WTC11 (cell line): ENCODE measurements around the gene MTRF1. TPM values are rescaled to one million over a fixed set of nuclear protein-coding genes. Genes with fewer than 3 reads are reported as not detected.

ENCODE experiments used
- ATAC-seq: fragments of 200-7000 bp; cut with Tn5 transposase; 2 replicates; pipeline ENCODE4 v1.10.0; 2021; ENCODE audit warnings: mild to moderate bottlenecking, moderate library complexity
- CTCF ChIA-PET: fragments of 300-600 bp; sonication (Branson Sonifier 250); formaldehyde crosslinking; loops from one replicate; lab custom pipeline; 2021; ENCODE audit warnings: antibody characterized with exemption; lab: Charles Lee
- POLR2A ChIA-PET: fragments of 350-600 bp; sonication (Branson Sonifier 250); formaldehyde crosslinking; loops from one replicate; lab custom pipeline; 2021; ENCODE audit warnings: antibody characterized with exemption; lab: Charles Lee
- DNase-seq: peaks from one replicate; pipeline ENCODE4 v3.0.0; 2021; ENCODE audit warnings: low spot score
- H3K27ac Mint-ChIP-seq: 2 replicates; pipeline ENCODE4 v1.8.0; 2021; ENCODE audit warnings: mixed read lengths
- H3K27me3 Mint-ChIP-seq: 2 replicates; pipeline ENCODE4 v1.8.0; 2021; ENCODE audit warnings: low read depth, mild to moderate bottlenecking, moderate library complexity, mixed read lengths
- H3K36me3 Mint-ChIP-seq: 2 replicates; pipeline ENCODE4 v1.8.0; 2021; ENCODE audit warnings: mixed read lengths
- H3K4me1 Mint-ChIP-seq: 2 replicates; pipeline ENCODE4 v1.8.0; 2022; ENCODE audit warnings: mixed read lengths
- H3K4me3 Mint-ChIP-seq: 2 replicates; pipeline ENCODE4 v1.8.0; 2021; ENCODE audit warnings: mild to moderate bottlenecking, moderate library complexity, mixed read lengths
- H3K9me3 Mint-ChIP-seq: 2 replicates; pipeline ENCODE4 v1.8.0; 2021; ENCODE audit warnings: mixed read lengths
- CDX4 ChIP-seq: fragments of 250-450 bp; sonication (Bioruptor Pico); IDR thresholded peaks from 2 replicates; pipeline ENCODE4 v1.9.0; 2021; ENCODE audit warnings: moderate library complexity, mild to moderate bottlenecking, inconsistent platforms, borderline replicate concordance
- HMGXB4 ChIP-seq: sonication (generic); formaldehyde crosslinking; IDR thresholded peaks from 2 replicates; pipeline ENCODE4 v1.8.1; 2023; ENCODE audit warnings: mild to moderate bottlenecking, moderate library complexity, missing genetic modification reagents
- IRF2 ChIP-seq: sonication (generic); formaldehyde crosslinking; IDR thresholded peaks from 2 replicates; pipeline ENCODE4 v1.8.0; 2022; ENCODE audit warnings: low read depth, missing genetic modification reagents, borderline replicate concordance
- NR1H2 ChIP-seq: sonication (generic); formaldehyde crosslinking; IDR thresholded peaks from 2 replicates; pipeline ENCODE4 v1.9.0; 2021; ENCODE audit warnings: mild to moderate bottlenecking, moderate library complexity, missing genetic modification reagents
- RORB ChIP-seq: fragments of 250-450 bp; sonication (Bioruptor Pico); IDR thresholded peaks from 2 replicates; pipeline ENCODE4 v1.9.0; 2021; ENCODE audit warnings: mild to moderate bottlenecking
- SP1 ChIP-seq: sonication (generic); formaldehyde crosslinking; conservative IDR thresholded peaks from 2 replicates; pipeline ENCODE4 v1.8.1; 2022; ENCODE audit warnings: missing genetic modification reagents
- ZBTB21 ChIP-seq: sonication (generic); formaldehyde crosslinking; IDR thresholded peaks from 2 replicates; pipeline ENCODE4 v1.8.1; 2023; ENCODE audit warnings: mild to moderate bottlenecking, missing genetic modification reagents, borderline replicate concordance
- ZNF138 ChIP-seq: sonication (generic); formaldehyde crosslinking; conservative IDR thresholded peaks from 2 replicates; pipeline ENCODE4 v1.8.1; 2022; ENCODE audit warnings: mild to moderate bottlenecking, moderate library complexity, missing genetic modification reagents
- ZNF263 ChIP-seq: sonication (generic); formaldehyde crosslinking; IDR thresholded peaks from 2 replicates; pipeline ENCODE4 v1.8.1; 2022; ENCODE audit warnings: low read depth, mild to moderate bottlenecking, moderate library complexity, missing genetic modification reagents
- ZNF281 ChIP-seq: sonication (generic); formaldehyde crosslinking; IDR thresholded peaks from 2 replicates; pipeline ENCODE4 v1.8.0; 2023; ENCODE audit warnings: mild to moderate bottlenecking, missing genetic modification reagents
- ZNF416 ChIP-seq: fragments of 250-450 bp; sonication (Bioruptor Pico); IDR thresholded peaks from 2 replicates; pipeline ENCODE4 v1.9.0; 2021; ENCODE audit warnings: mild to moderate bottlenecking, inconsistent platforms
- ZNF512 ChIP-seq: sonication (generic); formaldehyde crosslinking; IDR thresholded peaks from 2 replicates; pipeline ENCODE4 v1.8.1; 2022; ENCODE audit warnings: missing genetic modification reagents, borderline replicate concordance
- total RNA-seq: library from RNA; stranded (reverse); gene quantifications from 3 replicates; pipeline ENCODE4 v1.2.3, GENCODE V29; 2021
- TF ChIP-seq, protein P1 (sequence below): sonication (generic); formaldehyde crosslinking; conservative IDR thresholded peaks from 2 replicates; pipeline ENCODE4 v1.8.1; 2023; ENCODE audit warnings: mild to moderate bottlenecking, low read depth, missing genetic modification reagents, moderate library complexity
- TF ChIP-seq, protein P2 (sequence below): sonication (generic); formaldehyde crosslinking; IDR thresholded peaks from 2 replicates; pipeline ENCODE4 v1.8.1; 2022; ENCODE audit warnings: low read depth, missing genetic modification reagents, borderline replicate concordance
- TF ChIP-seq, protein P3 (sequence below): sonication (generic); formaldehyde crosslinking; IDR thresholded peaks from 2 replicates; pipeline ENCODE4 v1.8.0; 2022; ENCODE audit warnings: mild to moderate bottlenecking, missing genetic modification reagents

Gene MTRF1
- total RNA-seq, 1 experiment from 2014 or later, result 12.9 TPM

DNA sequence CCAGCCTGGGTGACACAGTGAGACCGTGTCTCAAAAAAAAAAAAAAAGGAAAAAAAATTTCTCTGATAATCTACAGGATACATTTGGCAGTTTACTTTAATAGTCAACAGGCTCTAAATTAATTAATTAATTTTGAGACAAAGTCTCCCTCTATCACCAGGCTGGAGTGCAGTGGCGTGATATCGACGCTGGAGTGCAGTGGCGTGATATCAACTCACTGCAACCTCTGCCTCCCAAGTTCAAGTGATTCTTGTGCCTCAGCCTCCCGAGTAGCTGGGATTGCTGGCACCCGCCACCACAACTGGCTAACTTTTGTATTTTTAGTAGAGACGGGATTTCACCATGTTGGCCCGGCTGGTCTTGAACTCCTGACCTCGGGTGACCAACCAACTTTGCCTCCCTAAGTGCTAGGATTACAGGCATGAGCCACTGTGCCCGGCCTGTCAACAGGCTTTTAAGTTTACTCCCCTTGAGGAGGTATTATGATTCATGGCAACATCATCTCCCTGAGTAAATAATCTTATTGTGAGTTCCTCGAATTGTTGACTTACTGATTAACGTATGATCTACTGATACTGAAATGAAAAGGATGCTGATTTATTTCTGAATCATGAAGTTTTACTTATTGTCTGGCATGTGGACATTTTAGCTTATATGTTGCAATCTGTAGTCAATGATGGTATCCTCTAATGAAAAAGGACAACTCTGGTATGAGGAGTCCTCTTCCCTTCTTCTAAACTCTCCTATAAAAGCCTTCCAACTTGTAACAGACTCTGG, 21.3 kb upstream of the MTRF1 start (continued):
- TF ChIP-seq, protein P1, sequence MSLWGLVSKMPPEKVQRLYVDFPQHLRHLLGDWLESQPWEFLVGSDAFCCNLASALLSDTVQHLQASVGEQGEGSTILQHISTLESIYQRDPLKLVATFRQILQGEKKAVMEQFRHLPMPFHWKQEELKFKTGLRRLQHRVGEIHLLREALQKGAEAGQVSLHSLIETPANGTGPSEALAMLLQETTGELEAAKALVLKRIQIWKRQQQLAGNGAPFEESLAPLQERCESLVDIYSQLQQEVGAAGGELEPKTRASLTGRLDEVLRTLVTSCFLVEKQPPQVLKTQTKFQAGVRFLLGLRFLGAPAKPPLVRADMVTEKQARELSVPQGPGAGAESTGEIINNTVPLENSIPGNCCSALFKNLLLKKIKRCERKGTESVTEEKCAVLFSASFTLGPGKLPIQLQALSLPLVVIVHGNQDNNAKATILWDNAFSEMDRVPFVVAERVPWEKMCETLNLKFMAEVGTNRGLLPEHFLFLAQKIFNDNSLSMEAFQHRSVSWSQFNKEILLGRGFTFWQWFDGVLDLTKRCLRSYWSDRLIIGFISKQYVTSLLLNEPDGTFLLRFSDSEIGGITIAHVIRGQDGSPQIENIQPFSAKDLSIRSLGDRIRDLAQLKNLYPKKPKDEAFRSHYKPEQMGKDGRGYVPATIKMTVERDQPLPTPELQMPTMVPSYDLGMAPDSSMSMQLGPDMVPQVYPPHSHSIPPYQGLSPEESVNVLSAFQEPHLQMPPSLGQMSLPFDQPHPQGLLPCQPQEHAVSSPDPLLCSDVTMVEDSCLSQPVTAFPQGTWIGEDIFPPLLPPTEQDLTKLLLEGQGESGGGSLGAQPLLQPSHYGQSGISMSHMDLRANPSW, result no peak
- no peak for TF ChIP-seq ZNF512 (CRISPR knock-in tag)

- peaks cover 43% of the 10 kb centered on the region for H3K4me1 Mint-ChIP-seq
- POLR2A ChIA-PET, result no interaction called here
- ATAC-seq (no peak), DNase-seq (no peak)
- no peak overlapping the region for H3K4me3 Mint-ChIP-seq
- H3K27me3 Mint-ChIP-seq, result no peaks in the 10 kb centered on the region
- CTCF ChIA-PET, result no interaction called here
- no peak overlapping the region for H3K27ac Mint-ChIP-seq
- H3K36me3 Mint-ChIP-seq, result no peaks in the 10 kb centered on the region
- H3K9me3 Mint-ChIP-seq, result peaks cover 7% of the 10 kb centered on the region; the same call in 1 of the 2 replicates
- TF ChIP-seq ZBTB21, result no peak
- TF ChIP-seq, protein P2, sequence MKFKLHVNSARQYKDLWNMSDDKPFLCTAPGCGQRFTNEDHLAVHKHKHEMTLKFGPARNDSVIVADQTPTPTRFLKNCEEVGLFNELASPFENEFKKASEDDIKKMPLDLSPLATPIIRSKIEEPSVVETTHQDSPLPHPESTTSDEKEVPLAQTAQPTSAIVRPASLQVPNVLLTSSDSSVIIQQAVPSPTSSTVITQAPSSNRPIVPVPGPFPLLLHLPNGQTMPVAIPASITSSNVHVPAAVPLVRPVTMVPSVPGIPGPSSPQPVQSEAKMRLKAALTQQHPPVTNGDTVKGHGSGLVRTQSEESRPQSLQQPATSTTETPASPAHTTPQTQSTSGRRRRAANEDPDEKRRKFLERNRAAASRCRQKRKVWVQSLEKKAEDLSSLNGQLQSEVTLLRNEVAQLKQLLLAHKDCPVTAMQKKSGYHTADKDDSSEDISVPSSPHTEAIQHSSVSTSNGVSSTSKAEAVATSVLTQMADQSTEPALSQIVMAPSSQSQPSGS (CRISPR knock-in tag), result no peak
- no peak for TF ChIP-seq ZNF263 (CRISPR knock-in tag)
- no peak for TF ChIP-seq SP1 (CRISPR knock-in tag)
- TF ChIP-seq ZNF138, result no peak
- no peak for TF ChIP-seq NR1H2
- no peak for TF ChIP-seq HMGXB4
- TF ChIP-seq ZNF281 (CRISPR knock-in tag), result no peak
- TF ChIP-seq IRF2 (CRISPR knock-in tag), result no peak
- TF ChIP-seq, protein P3, sequence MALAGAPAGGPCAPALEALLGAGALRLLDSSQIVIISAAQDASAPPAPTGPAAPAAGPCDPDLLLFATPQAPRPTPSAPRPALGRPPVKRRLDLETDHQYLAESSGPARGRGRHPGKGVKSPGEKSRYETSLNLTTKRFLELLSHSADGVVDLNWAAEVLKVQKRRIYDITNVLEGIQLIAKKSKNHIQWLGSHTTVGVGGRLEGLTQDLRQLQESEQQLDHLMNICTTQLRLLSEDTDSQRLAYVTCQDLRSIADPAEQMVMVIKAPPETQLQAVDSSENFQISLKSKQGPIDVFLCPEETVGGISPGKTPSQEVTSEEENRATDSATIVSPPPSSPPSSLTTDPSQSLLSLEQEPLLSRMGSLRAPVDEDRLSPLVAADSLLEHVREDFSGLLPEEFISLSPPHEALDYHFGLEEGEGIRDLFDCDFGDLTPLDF, result no peak
- TF ChIP-seq ZNF416, result no peak
- no peak for TF ChIP-seq CDX4 (CRISPR knock-in tag)
- TF ChIP-seq ZNF512 (CRISPR knock-in tag), result no peak
- no peak for TF ChIP-seq RORB
Measured at GRCh38 chr13:41282129-41282571, 18.8 kb upstream of the MTRF1 start.
